AML-193 (cell line): ENCODE measurements around the gene PSMB5.
"Not testable (repeated sequence)": the region's sequence is repeated elsewhere in the genome, so short reads cannot be mapped to it uniquely, and the experiment has no call there.

Source experiments
- DNase-seq, 2 experiments: peaks; one replicate each; lab custom pipeline; 2025; lab: John Stamatoyannopoulos, UW

Gene PSMB5

GRCh38 chr14:23013749-23014054 lies 21.0 kb downstream of the PSMB5 start:
- not testable (repeated sequence) for DNase-seq

- DNase-seq: no peak
These were observed 21.5 kb downstream of the PSMB5 start for GRCh38 chr14:23013054-23013748.

GRCh38 chr14:23009939-23010726 lies 24.6 kb downstream of the PSMB5 start, which contains the start of gene C14orf93:
C14orf93 (minus strand) TSS chr14:23010143; CDS start chr14:22999023, 11,120 bp downstream.
- peak; percentile 64 to 78 for DNase-seq

GRCh38 chr14:23009483-23009938 lies 25.2 kb downstream of the PSMB5 start:
- DNase-seq: peak in 1 of 2 experiments; percentile 64

- no peak for DNase-seq
These were observed 25.9 kb downstream of the PSMB5 start for GRCh38 chr14:23008831-23009230.

GRCh38 chr14:23006544-23007419 lies 27.9 kb downstream of the PSMB5 start:
- DNase-seq: peak; percentile 95 to 97

DNA sequence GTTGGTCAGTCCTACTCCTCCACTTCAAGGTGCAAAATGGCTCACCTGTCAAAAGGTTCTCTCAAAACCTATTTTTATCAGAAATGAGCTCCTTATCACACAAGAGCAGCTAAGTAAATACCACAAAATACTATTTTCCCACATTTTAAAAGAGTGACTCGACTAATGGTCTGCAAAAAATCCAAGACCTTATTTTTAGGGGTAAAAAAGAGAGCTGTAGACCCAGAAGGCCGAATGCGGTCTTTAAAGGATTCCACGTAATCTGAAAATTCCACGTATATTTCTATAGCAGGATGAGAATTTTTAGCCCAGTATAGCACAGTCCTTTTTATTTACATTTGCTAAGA lies 28.5 kb downstream of the PSMB5 start:
- DNase-seq: no peak

DNA sequence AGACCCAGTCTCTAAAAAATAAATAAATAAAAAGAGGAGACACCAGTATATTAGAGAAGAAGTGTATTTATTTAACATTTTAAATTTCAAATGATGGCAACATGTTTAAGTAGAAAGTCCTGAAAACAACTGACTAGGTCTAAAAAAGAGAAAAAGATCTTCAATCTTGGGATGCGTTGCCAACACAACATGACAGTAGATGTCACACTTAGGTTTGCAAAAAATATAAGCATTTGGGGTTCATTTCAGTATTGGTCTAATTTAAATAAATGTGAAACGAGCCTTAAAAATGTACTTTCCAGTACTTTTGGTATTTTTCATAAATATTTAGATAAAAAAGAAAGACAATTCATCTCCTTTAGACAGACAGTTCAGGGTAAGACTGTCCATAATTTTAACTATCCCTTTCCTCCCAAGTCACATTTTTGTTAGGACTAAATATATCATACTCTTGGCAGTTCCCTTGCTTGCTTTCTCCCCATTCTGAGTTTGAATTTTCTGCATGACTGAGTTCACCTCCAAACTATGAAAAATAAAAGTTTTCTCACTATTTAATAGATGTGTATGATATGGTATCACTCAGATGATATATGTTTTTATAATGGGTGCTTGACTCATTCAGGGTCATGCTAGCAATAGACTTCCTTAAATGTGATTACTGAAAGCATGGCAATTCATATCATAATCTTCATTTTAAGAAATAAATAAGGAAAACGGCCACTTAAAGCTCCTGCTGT lies 29.1 kb downstream of the PSMB5 start:
- no peak for DNase-seq

- DNase-seq: not testable (repeated sequence)
These were observed 30.4 kb downstream of the PSMB5 start for GRCh38 chr14:23004274-23004673.

DNA sequence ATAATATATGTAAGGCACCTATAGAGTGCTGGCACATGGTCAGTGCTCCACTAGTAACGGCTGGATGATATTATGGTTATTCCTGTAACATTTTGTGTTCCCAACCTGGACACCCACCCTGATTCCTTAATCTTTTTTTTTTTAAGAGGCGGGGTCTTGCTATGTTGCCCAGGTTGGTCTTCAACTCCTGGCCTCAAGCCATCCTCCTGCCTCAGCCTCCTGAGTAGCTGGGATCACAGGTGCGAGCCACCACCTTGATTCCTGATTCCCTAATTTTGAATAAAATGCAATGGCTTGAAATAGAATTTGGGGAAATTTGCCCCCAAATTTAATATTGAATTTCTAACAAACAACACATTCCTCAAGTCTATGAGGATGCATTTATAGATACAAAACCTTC lies 32.1 kb downstream of the PSMB5 start:
- DNase-seq: no peak

DNA sequence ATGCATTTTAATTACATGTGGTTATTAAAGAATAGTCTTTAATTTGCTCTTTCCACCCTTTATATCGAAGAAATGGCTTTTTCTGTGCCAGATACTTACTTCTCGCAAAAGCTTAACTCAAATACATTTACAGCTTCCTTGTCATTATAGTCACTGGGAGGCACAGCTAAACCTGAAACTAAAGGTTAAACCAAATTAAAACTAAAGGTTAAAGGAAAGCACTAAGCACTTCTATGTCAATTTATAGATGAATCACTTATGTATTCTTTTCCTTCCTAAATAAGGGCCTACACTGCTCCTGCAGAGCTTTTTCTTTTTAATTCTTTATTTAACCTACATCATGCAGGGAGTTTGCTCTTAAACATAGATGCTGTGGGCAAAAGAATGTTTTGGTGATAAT lies 33.8 kb downstream of the PSMB5 start:
- DNase-seq: no peak

DNA sequence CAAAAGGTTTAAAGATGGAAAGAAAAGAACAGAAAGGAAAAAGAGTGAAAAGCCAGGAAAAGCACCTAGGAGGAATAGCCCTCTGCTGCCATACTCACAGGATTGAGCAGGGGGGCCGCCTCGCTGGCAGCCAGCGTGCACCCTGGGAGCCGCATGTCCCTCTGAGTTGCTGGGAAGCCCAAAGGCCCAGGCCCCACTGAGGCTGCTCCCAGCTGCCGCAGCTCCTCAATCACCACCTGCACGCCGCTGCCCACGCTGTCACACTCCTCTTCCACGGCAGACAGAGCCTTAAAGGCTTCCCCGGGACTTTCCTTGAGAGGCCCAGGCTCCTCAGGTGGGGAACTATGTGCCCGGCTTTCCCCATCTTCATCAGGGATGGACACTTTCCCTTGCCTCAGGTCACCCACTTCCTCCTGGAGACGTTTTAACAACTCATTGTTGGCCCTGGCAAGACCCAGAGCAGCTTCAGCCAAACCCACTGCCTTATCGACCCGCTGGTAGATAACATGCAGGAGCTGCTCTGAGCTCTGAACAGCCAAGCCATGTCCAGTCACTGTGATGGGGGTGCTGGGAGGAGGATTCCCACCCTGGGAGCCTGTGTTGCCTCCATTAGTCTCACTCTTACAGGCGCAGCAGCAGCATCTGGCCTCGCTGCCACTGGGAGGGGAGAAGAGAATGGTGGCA lies 36.2 kb downstream of the PSMB5 start:
- no peak for DNase-seq

DNA sequence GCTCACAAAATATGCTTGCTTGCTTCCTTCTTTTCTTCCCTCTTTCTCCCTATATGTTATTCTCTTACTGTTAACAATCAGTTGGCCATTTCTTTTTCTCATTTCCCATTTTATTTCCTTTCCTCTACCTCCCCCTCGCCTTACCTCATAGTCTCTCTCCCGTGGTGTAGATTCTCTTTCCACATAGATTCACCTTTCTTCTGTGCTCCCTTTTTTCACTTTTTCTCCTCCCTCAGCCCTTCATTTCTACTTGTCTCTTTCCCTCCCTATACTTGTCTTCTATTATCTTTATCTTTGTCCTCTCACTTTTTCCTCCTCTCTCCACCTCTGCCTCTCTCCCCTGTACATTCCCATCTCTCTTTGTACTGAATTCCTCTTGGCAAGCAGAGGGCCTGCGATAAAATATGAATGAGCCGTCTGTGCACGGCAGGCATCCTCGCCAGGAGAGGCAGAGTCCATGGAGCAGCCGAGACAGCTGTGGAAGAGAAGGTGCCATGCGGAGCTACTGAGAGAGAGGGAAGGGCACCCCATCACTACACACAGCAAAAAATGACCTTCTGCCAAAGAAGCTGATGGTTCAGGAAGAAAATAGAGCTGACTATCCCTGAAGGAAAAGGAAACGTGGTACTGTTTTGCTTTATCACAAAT lies 36.9 kb downstream of the PSMB5 start:
- no peak for DNase-seq

DNA sequence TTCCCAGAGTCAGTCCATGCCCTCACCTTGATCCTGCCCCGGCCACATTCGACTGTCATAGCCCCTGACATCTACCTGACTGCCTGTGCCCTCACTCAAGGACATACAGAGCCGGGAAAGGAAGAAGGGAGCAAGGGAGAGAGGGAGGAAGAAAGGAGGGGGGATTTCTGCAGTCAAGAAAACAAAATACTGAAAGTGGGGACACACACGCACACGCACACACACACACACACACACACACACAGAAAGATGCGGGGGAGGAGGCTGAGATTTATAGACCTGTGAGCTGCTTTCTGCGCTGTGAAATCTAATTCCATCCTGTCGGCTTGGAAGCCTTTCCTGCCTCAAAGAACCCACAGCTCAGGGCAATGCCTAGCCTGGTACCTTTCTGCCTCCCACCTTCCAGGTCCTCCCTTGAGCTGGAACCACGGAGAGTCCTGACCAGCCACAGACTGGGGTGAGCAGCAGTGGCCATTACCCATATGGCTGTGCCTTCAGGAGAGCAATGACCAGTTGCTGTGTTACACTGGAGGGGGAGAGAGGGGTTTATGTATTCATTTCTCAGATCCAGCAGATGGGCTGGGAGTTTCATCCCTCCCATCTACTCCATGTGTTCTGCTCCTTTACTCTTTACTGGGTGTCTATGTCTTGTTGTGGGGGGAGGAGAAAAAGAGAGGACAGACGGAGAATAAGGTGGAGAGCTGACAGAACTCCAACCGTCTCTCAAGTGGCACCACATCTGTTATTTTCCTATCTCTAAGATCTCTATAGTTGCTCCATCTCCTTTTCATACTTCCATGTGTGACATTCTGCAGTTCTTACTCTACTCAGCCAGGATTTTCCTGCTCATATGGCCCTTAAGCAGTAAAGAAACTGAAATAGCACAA lies 37.7 kb downstream of the PSMB5 start:
- no peak for DNase-seq

- DNase-seq: no peak
These were observed 38.6 kb downstream of the PSMB5 start for GRCh38 chr14:22995889-22996625.

GRCh38 chr14:22994762-22995275 lies 39.9 kb downstream of the PSMB5 start:
- peak; percentile 8 to 20 for DNase-seq

GRCh38 chr14:22993517-22993916 lies 41.2 kb downstream of the PSMB5 start:
- no peak for DNase-seq

DNA sequence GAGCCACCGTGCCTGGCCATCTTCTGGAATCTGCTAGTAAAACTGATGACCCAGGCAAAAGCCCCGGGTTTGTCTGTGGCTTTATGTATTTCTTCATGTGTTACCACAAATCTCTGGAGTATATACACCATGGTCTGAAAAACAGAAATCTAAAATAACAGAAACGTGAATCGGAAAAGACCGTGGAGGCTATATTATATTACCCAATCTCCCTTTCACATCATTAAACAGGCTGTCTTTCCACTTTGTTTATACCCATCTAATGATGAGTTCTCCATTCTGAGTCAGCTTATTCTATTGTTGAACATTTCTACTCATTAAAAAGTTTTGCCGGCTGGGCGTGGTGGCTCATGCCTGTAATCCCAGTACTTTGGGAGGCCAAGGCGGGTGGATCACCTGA lies 42.8 kb downstream of the PSMB5 start:
- no peak for DNase-seq

GRCh38 chr14:22987291-22987690 lies 47.4 kb downstream of the PSMB5 start:
- DNase-seq: no peak
